Gastrocnemius medialis (tissue), 4 donors: ENCODE measurements around the gene PROSER3. TPM values are rescaled to one million over a fixed set of nuclear protein-coding genes. Genes with fewer than 3 reads are reported as not detected.

Experiments
- ATAC-seq, 2 donors: fragments of 150-250 bp; one replicate each; pipeline ENCODE4 v1.9.1; 2016
- DNase-seq, 2 donors: peaks; one replicate each; pipeline ENCODE4 v3.0.0-alpha.2; 2019
- H3K27ac ChIP-seq, 4 donors: fragments of 200-600 bp; sonication (generic); 1 replicate in 1 of 4; 2 replicates in 3 of 4; pipeline ENCODE4 v1.5.1; 2016 to 2018; ENCODE audit warnings: mild to moderate bottlenecking in 2 of 4, moderate library complexity in 1 of 4
- H3K27me3 ChIP-seq, 3 donors: fragments of 200-600 bp; sonication (generic) in 2 of 3; 1 replicate in 1 of 3; 2 replicates in 2 of 3; pipeline versions ENCODE4 v1.5.1 to v1.6.0; 2016 to 2019; ENCODE audit warnings: mild to moderate bottlenecking in 1 of 3, moderate library complexity in 1 of 3
- H3K36me3 ChIP-seq, 2 donors: fragments of 200-600 bp; sonication (generic) in 1 of 2; one replicate each; pipeline ENCODE4 v1.5.1; 2017 to 2018
- H3K4me1 ChIP-seq, 2 donors: fragments of 200-600 bp; sonication (generic) in 1 of 2; one replicate each; pipeline ENCODE4 v1.5.1; 2016 to 2017; ENCODE audit warnings: mild to moderate bottlenecking in 2 of 2
- H3K4me3 ChIP-seq, 4 donors: fragments of 200-600 bp; sonication (generic) in 3 of 4; 1 replicate in 1 of 4; 2 replicates in 3 of 4; pipeline ENCODE4 v1.5.1; 2016 to 2019; ENCODE audit warnings: mild to moderate bottlenecking in 2 of 4
- H3K9me3 ChIP-seq, 3 donors: fragments of 200-600 bp; sonication (generic) in 2 of 3; 1 replicate in 1 of 3; 2 replicates in 2 of 3; pipeline ENCODE4 v1.5.1; 2016 to 2019
- POLR2A ChIP-seq, 2 donors: fragments of 450-650 bp; IDR thresholded peaks; one replicate each; pipeline ENCODE4 v1.6.1; 2017; ENCODE audit warnings: antibody characterized with exemption in 2 of 2, mild to moderate bottlenecking in 2 of 2, moderate library complexity in 2 of 2
- in situ Hi-C, 4 donors: fragments of 200-750 bp; cut with MboI; loops; one replicate each; pipeline versions ENCODE4 v1.15.0 to v1.8.0; 2017; ENCODE audit warnings: low sequenced_read_pairs in 4 of 4
- intact Hi-C: fragments of 100-400 bp; cut with DNase I; formaldehyde crosslinking; loops from one replicate; pipeline ENCODE4 v1.15.1; 2023; ENCODE audit warnings: low total_unique reads
- total RNA-seq, 4 donors: library from RNA; depleted of rRNA; stranded (reverse); fragments of >200 nt; gene quantifications; one replicate each; pipeline versions ENCODE4 v1.1.0 to v1.2.3, GENCODE V29; 2016
- TF ChIP-seq, protein P1 (sequence below), 5 experiments: fragments of 450-650 bp in 3 of 5; fragments of 200-600 bp in 2 of 5; sonication (generic) in 2 of 5; IDR thresholded peaks in 4 of 5; conservative IDR thresholded peaks in 1 of 5; 1 replicate in 4 of 5; 2 replicates in 1 of 5; pipeline ENCODE4 v1.5.1; 2016 to 2019; ENCODE audit warnings: antibody characterized with exemption in 5 of 5, mild to moderate bottlenecking in 3 of 5, moderate library complexity in 3 of 5

PROSER3 gene
- total RNA-seq, 4 donors from 2014 or later, result 0.63 to 4.3 (median 3.0) TPM

DNA sequence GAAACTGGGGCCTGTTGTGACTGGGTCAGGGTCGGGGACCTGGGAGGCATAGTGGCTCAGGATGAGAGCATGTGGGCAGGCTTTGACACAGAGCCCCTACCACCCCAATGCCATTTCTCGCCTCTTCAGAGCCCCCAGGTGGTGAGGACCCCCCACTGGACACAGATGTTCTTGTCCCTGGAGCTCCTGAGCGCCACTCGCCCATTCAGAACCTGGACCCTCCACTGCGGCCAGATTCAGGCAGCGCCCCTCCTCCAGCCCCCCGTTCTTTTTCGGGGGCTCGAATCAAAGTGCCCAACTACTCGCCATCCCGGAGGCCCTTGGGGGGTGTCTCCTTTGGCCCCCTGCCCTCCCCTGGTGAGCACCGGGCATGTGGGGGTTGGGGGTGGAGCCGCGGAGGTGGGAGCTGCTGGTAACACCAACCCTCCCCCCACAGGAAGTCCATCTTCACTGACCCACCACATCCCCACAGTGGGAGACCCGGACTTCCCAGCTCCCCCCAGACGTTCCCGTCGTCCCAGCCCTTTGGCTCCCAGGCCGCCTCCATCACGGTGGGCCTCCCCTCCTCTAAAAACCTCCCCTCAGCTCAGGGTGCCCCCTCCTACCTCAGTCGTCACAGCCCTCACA, 26.1 kb upstream of the PROSER3 start:
- Histone ChIP-seq H3K4me1 (no peaks in the 10 kb centered on the region), H3K27ac (no peak overlapping the region), H3K27me3 (no peaks in the 10 kb centered on the region), H3K9me3 (no peaks in the 10 kb centered on the region), H3K4me3 (no peak overlapping the region), H3K36me3 (peaks cover 0 to 97% of the 10 kb centered on the region in 2 donors)
- TF ChIP-seq, protein P1, sequence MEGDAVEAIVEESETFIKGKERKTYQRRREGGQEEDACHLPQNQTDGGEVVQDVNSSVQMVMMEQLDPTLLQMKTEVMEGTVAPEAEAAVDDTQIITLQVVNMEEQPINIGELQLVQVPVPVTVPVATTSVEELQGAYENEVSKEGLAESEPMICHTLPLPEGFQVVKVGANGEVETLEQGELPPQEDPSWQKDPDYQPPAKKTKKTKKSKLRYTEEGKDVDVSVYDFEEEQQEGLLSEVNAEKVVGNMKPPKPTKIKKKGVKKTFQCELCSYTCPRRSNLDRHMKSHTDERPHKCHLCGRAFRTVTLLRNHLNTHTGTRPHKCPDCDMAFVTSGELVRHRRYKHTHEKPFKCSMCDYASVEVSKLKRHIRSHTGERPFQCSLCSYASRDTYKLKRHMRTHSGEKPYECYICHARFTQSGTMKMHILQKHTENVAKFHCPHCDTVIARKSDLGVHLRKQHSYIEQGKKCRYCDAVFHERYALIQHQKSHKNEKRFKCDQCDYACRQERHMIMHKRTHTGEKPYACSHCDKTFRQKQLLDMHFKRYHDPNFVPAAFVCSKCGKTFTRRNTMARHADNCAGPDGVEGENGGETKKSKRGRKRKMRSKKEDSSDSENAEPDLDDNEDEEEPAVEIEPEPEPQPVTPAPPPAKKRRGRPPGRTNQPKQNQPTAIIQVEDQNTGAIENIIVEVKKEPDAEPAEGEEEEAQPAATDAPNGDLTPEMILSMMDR (IDR thresholded peaks at IDR 0.05 in 4 of 5, conservative IDR thresholded peaks at IDR 0.05 in 1 of 5), result no peak
- TF ChIP-seq POLR2A (IDR thresholded peaks at IDR 0.05), result no peak
- no peak for ATAC-seq
- no peak for DNase-seq
- intact Hi-C loops (no loop called here), in situ Hi-C loops (no loop called here)

DNA sequence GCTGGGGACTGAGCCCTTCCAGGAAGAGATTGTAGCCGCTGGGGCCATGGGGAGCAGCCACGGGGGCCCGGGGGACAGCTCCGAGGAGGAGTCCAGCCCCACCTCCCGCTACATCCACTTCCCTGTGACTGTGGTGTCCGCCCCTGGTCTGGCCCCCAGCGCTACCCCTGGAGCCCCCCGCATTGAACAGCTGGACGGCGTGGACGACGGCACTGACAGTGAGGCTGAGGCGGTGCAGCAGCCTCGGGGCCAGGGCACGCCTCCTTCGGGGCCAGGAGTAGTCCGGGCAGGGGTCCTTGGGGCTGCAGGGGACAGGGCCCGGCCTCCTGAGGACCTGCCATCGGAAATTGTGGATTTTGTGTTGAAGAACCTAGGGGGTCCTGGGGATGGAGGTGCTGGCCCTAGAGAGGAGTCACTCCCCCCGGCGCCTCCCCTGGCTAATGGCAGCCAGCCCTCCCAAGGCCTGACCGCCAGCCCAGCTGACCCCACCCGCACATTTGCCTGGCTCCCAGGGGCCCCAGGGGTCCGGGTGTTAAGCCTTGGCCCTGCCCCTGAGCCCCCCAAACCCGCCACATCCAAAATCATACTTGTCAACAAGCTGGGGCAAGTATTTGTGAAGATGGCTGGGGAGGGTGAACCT, 25.3 kb upstream of the PROSER3 start:
- in situ Hi-C loops, result no loop called here
- no peak overlapping the region for H3K4me3 ChIP-seq
- intact Hi-C loops, result no loop called here
- peaks cover 0 to 97% of the 10 kb centered on the region in 2 donors for H3K36me3 ChIP-seq
- no peak overlapping the region for H3K27ac ChIP-seq
- no peaks in the 10 kb centered on the region for H3K9me3 ChIP-seq
- H3K4me1 ChIP-seq, result no peaks in the 10 kb centered on the region
- TF ChIP-seq, protein P1 (IDR thresholded peaks at IDR 0.05 in 4 of 5, conservative IDR thresholded peaks at IDR 0.05 in 1 of 5), result no peak
- no peak for TF ChIP-seq POLR2A (IDR thresholded peaks at IDR 0.05)
- ATAC-seq, result no peak
- H3K27me3 ChIP-seq, result no peaks in the 10 kb centered on the region
- no peak for DNase-seq

DNA sequence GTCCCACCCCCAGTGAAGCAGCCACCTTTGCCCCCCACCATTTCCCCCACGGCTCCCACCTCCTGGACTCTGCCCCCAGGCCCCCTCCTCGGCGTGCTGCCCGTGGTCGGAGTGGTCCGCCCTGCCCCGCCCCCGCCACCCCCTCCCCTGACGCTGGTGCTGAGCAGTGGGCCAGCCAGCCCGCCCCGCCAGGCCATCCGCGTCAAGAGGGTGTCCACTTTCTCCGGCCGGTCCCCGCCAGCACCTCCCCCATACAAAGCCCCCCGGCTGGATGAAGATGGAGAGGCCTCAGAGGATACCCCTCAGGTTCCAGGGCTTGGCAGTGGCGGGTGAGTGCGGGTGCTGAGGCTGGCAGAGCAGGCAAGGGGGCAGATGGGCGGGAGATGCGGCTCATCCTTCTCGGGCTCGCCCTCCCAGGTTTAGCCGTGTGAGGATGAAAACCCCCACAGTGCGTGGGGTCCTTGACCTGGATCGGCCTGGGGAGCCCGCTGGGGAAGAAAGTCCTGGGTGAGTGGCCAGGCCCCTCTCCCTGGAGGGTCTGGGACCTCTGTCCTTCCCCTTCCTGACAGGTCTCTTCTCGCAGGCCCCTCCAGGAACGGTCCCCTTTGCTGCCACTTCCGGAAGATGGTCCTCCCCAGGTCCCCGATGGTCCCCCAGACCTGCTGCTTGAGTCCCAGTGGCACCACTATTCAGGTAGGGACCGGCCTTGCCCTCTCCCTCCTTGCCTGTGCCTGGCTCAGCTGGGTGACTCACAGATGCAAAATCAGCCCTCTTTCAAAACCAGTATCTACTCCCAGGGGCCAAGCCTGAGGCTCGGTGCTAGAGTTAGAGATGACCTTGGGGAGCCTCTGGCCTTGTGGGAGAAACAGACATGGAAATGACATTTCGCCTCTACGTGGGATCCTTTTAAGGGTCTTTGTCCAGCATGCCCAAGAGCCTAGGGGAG, 24.5 kb upstream of the PROSER3 start:
- H3K9me3 ChIP-seq, result no peaks in the 10 kb centered on the region
- no peak for DNase-seq
- TF ChIP-seq, protein P1 (IDR thresholded peaks at IDR 0.05 in 4 of 5, conservative IDR thresholded peaks at IDR 0.05 in 1 of 5), result no peak
- no peak for TF ChIP-seq POLR2A (IDR thresholded peaks at IDR 0.05)
- no peak overlapping the region for H3K27ac ChIP-seq
- intact Hi-C loops (no loop called here), in situ Hi-C loops (no loop called here)
- peak in 1 of 2 donors; percentile 28 for ATAC-seq
- peaks cover 0 to 97% of the 10 kb centered on the region in 2 donors for H3K36me3 ChIP-seq
- H3K4me3 ChIP-seq, result no peak overlapping the region
- no peaks in the 10 kb centered on the region for H3K4me1 ChIP-seq
- H3K27me3 ChIP-seq, result no peaks in the 10 kb centered on the region

DNA sequence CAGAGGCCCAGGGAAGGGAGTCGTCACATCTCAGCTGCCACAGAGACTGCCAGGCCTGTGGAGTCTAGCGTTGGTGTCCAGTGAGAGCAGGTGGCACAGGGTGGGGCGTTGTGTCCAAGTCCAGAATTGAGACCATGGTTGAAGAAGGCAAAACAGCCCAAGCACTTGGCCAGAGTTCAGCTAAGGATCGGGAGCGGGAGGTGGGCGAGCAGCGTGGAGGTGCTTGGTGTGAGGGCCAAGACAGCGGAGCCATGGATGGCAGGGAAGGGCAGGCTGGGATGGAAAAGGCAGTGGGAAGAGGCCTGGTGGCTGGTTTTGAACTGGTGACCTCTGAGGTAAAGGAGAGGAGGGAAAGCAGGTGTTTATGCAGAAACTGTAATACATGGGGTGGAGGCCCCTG, 23.7 kb upstream of the PROSER3 start:
- intact Hi-C loops, result no loop called here
- Histone ChIP-seq H3K36me3 (peaks cover 0 to 94% of the 10 kb centered on the region in 2 donors), H3K27ac (no peak overlapping the region), H3K4me3 (no peak overlapping the region), H3K4me1 (no peaks in the 10 kb centered on the region), H3K27me3 (no peaks in the 10 kb centered on the region), H3K9me3 (no peaks in the 10 kb centered on the region)
- in situ Hi-C loops, result no loop called here
- DNase-seq, result no peak
- no peak for TF ChIP-seq POLR2A (IDR thresholded peaks at IDR 0.05)
- no peak for ATAC-seq

DNA sequence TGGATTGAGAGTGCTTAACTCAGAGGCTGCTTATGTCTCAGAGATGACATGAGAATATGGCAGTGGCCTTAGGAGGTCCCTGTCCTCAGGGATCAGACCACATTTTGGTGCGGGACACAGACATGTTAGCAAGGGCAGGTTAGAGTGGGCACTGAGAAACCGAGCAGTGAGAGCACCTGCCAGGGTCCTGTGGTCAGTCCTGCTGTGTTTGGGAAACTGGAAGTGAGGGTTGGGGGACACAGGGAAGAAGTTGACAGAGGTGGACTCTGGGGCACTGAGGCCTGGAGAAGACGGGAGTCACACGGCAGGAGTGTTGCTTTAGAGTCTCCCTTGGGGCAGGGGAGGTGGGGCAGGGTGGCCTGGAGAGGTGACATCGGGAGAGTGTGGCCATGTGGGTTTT, 23.1 kb upstream of the PROSER3 start:
- TF ChIP-seq, protein P1 (IDR thresholded peaks at IDR 0.05 in 4 of 5, conservative IDR thresholded peaks at IDR 0.05 in 1 of 5), result no peak
- no peak for TF ChIP-seq POLR2A (IDR thresholded peaks at IDR 0.05)
- Histone ChIP-seq H3K27ac (no peak overlapping the region), H3K4me1 (peaks cover 4 to 6% of the 10 kb centered on the region in 2 donors), H3K4me3 (no peak overlapping the region), H3K9me3 (no peaks in the 10 kb centered on the region), H3K36me3 (peaks cover 0 to 88% of the 10 kb centered on the region in 2 donors), H3K27me3 (no peaks in the 10 kb centered on the region)
- intact Hi-C loops (no loop called here), in situ Hi-C loops (no loop called here)
- ATAC-seq, result no peak
- no peak for DNase-seq
